ENCODE results near the gene LFNG.

DNA sequence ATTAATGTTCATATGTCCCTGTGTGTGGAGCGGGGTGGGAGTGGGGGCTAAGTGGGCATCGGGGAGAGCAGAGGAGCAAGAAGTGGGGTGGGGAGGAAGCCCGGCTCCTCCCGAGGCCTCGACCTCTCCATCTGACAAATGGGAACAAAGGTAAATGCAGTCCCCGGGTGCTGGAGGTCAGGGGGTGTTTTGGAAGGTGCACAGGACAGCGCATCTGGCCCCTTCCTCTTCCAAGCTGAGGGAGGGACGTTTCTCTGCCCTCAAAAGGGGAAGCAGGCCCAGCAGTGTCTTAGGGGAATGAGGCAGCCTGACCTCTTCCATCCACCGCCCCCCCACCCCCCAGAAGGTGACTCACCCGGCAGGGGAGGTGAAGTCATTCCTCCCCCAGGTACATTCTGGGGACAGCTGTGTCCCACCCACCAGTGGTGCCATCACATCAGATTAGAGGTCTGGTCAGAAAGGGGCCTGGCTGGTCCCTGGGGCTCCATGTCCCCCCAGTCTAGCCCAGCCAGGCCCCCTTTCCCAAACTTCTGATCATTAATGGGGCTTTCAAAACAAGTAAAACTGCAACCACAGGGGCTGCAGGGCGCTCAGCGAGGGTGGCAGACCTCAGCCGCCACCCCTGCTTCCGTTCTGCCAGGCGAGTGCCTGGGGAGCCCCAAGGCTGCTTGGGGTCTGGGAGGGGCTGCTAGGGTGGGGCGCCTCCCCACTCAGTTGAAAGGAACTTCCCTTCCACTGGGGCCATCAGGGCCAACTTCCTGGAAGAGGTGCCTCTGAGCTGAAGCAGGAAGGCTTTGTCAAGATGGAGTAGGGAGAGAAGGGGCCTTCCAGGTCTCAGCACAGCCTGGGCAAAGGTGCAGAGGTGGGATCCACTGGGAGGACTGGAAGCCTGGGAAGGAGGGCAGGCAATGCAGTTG, 10.8 kb downstream of the LFNG start:
- TF ChIP-seq ARNT (IDR thresholded peaks at IDR 0.05) (no peak), TARDBP (IDR thresholded peaks at IDR 0.05) (no peak), FOXK2 (IDR thresholded peaks at IDR 0.05) (no peak), SUZ12 (IDR thresholded peaks at IDR 0.05) (no peak), SP1 (IDR thresholded peaks at IDR 0.05) (no peak), LEF1 (IDR thresholded peaks at IDR 0.05; ENCODE audit: borderline replicate concordance) (no peak), CTBP1 (IDR thresholded peaks at IDR 0.05; ENCODE audit: borderline replicate concordance) (no peak)
- TF ChIP-seq, protein P1, sequence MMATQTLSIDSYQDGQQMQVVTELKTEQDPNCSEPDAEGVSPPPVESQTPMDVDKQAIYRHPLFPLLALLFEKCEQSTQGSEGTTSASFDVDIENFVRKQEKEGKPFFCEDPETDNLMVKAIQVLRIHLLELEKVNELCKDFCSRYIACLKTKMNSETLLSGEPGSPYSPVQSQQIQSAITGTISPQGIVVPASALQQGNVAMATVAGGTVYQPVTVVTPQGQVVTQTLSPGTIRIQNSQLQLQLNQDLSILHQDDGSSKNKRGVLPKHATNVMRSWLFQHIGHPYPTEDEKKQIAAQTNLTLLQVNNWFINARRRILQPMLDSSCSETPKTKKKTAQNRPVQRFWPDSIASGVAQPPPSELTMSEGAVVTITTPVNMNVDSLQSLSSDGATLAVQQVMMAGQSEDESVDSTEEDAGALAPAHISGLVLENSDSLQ (IDR thresholded peaks at IDR 0.05) = no peak

All from HEK293T (cell line).